Lung (tissue), 12 donors: ENCODE measurements around the gene IGLON5. TPM values are rescaled to one million over a fixed set of nuclear protein-coding genes. Genes with fewer than 3 reads are reported as not detected.

Experiments used
- ATAC-seq: fragments of 200-7000 bp; cut with Tn5 transposase; one replicate; pipeline ENCODE4 v1.9.1; 2020; ENCODE audit warnings: moderate number of reproducible peaks; ENCODE audit not compliant: insufficient read depth, low FRiP score
- DNase-seq, 3 donors: peaks; one replicate each; pipeline ENCODE4 v3.0.0-alpha.2; 2013 to 2017
- H3K27ac ChIP-seq, 2 donors: one replicate each; pipeline ENCODE4 v1.5.1; 2013; ENCODE audit warnings: mild to moderate bottlenecking in 2 of 2, moderate library complexity in 2 of 2, control low read depth in 1 of 2, inconsistent platforms in 1 of 2, low read depth in 1 of 2, low read length in 1 of 2
- H3K27me3 ChIP-seq, 3 donors: one replicate each; pipeline ENCODE4 v1.5.1; 2013; ENCODE audit warnings: low read length in 2 of 3; ENCODE audit not compliant: control insufficient read depth in 3 of 3, insufficient read depth in 3 of 3
- H3K36me3 ChIP-seq, 4 donors: one replicate each; pipeline ENCODE4 v1.5.1; 2013; ENCODE audit warnings: low read length in 4 of 4, mild to moderate bottlenecking in 1 of 4, moderate library complexity in 1 of 4; ENCODE audit not compliant: control insufficient read depth in 4 of 4, insufficient read depth in 4 of 4
- H3K4me1 ChIP-seq, 5 donors: one replicate each; pipeline ENCODE4 v1.5.1; 2013; ENCODE audit warnings: low read length in 5 of 5, mild to moderate bottlenecking in 2 of 5, moderate library complexity in 1 of 5; ENCODE audit not compliant: control insufficient read depth in 5 of 5, insufficient read depth in 5 of 5
- H3K4me3 ChIP-seq: one replicate; pipeline ENCODE4 v1.5.1; 2013; ENCODE audit warnings: mild to moderate bottlenecking, control low read depth, moderate library complexity
- H3K9ac ChIP-seq, 2 donors: one replicate each; pipeline ENCODE4 v1.5.1; 2013; ENCODE audit warnings: low read length in 2 of 2, control low read depth in 1 of 2; ENCODE audit not compliant: insufficient read depth in 1 of 2
- H3K9me3 ChIP-seq, 4 donors: one replicate each; pipeline ENCODE4 v1.5.1; 2013; ENCODE audit warnings: low read length in 3 of 4, mild to moderate bottlenecking in 1 of 4, moderate library complexity in 1 of 4; ENCODE audit not compliant: control insufficient read depth in 4 of 4, insufficient read depth in 3 of 4
- CTCF ChIP-seq: IDR thresholded peaks from 2 replicates; pipeline ENCODE4 v1.5.1; 2012; ENCODE audit warnings: mild to moderate bottlenecking; ENCODE audit errors: control extremely low read depth, extremely low read depth
- whole genome bisulfite sequencing, 2 donors: extraction: QIAGEN DNeasy Blood & Tissue Kit; methylation state at CpG; one replicate each; pipeline ENCODE4 v1.1.7; 2013; 5-methylcytosine and 5-hydroxymethylcytosine counted together
- polyA plus RNA-seq, 2 donors: library from polyadenylated mRNA; stranded (reverse); fragments of 200-250 nt; gene quantifications; one replicate each; pipeline ENCODE4 v1.2.1, GENCODE V29; 2013
- total RNA-seq, 2 donors: library from RNA; depleted of rRNA in 1 of 2; stranded (reverse); fragments of >200 nt in 1 of 2; gene quantifications; one replicate each; pipeline ENCODE4 v1.2.1, GENCODE V29; 2014 to 2021
- donor health status: control.
- donor health status: control.
- donor health status: Bipolar disorder and iron deficiency.
- donor health status: healthy.
- donor health status: DM: yes; HTN: yes; CAD: no.

The IGLON5 gene
- total and polyA plus RNA-seq, 4 donors = 0.09 to 0.43 (median 0.18) TPM; not detected in 1

DNA sequence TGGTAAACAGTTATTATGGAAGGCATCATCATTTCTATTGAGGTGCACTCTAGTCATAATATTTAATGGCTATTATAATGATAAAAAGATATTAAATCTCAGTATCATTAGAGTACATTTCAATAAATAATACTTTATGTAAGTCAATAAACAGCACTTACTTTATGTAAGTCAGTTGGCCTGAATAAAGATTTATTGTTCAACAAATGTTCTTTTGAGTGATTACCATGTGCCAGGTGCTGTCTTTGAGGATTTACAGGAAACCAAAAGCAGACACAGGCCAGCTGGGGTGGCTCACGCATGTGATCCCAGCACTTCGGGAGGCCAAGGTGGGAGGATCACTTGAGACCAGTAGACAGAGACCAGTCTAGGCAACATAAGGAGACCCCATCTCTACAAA is 66.0 kb downstream of the IGLON5 start:
- TF ChIP-seq CTCF = no peak
- Histone ChIP-seq H3K4me1 (no peaks in the 10 kb centered on the region), H3K9me3 (peaks cover 0 to 2% (median 0%) of the 10 kb centered on the region in 4 donors), H3K9ac (no peak overlapping the region), H3K27me3 (no peaks in the 10 kb centered on the region), H3K4me3 (no peak overlapping the region), H3K27ac (no peak overlapping the region), H3K36me3 (no peaks in the 10 kb centered on the region)
- WGBS, 2 donors = 88 to 96% methylated on average over 2 of the region's 2 CpGs
- no peak for ATAC-seq
- DNase-seq = no peak

GRCh38 chr19:51380379-51380778 is 68.9 kb downstream of the IGLON5 start:
- Histone ChIP-seq H3K9ac (no peak overlapping the region), H3K9me3 (peaks cover 0 to 2% (median 0%) of the 10 kb centered on the region in 4 donors), H3K36me3 (no peaks in the 10 kb centered on the region), H3K4me1 (no peaks in the 10 kb centered on the region), H3K4me3 (no peak overlapping the region), H3K27me3 (no peaks in the 10 kb centered on the region), H3K27ac (no peak overlapping the region)
- ATAC-seq (no peak), DNase-seq (no peak)
- TF ChIP-seq CTCF = no peak
- 92 to 95% methylated on average over 9 of the region's 9 CpGs for WGBS, 2 donors

Other genes with a start within 250 kb of the IGLON5 start
- 1 to 10 TPM in 1 of 2 donors, under 1 TPM in 1; 0.65 to 9.3 TPM for gene KLK13, start 246.6 kb upstream of the IGLON5 start, total RNA-seq
- 1 to 10 TPM; 1.7 to 4.5 TPM for gene KLK13, start 246.6 kb upstream of the IGLON5 start, polyA plus RNA-seq
- 1 to 10 TPM in 1 of 2 donors, under 1 TPM in 1; 0.46 to 3.9 TPM for gene KLK14, start 228.8 kb upstream of the IGLON5 start, total RNA-seq
- gene KLK14, start 228.8 kb upstream of the IGLON5 start, polyA plus RNA-seq = 1 to 10 TPM in 1 of 2 donors, under 1 TPM in 1; 0.49 to 1.3 TPM
- gene CTU1, start 203.2 kb upstream of the IGLON5 start, total RNA-seq = 1 to 10 TPM; 3.2 to 9.8 TPM
- gene CTU1, start 203.2 kb upstream of the IGLON5 start, polyA plus RNA-seq = 1 to 10 TPM; 2.5 to 4.4 TPM
- 10 to 100 TPM in 1 of 2 donors, 1 to 10 TPM in 1; 4.5 to 25.7 TPM for gene SIGLEC9, start 186.7 kb upstream of the IGLON5 start, total RNA-seq
- gene SIGLEC9, start 186.7 kb upstream of the IGLON5 start, polyA plus RNA-seq = 10 to 100 TPM in 1 of 2 donors, 1 to 10 TPM in 1; 4.3 to 57.0 TPM
- gene SIGLEC7, start 169.3 kb upstream of the IGLON5 start, total RNA-seq = 10 to 100 TPM in 1 of 2 donors, 1 to 10 TPM in 1; 6.3 to 13.4 TPM
- 10 to 100 TPM in 1 of 2 donors, 1 to 10 TPM in 1; 2.1 to 29.3 TPM for gene SIGLEC7, start 169.3 kb upstream of the IGLON5 start, polyA plus RNA-seq
- 10 to 100 TPM in 1 of 2 donors, 1 to 10 TPM in 1; 7.0 to 20.2 TPM for gene CD33, start 86.6 kb upstream of the IGLON5 start, total RNA-seq
- 10 to 100 TPM; 13.4 to 40.2 TPM for gene CD33, start 86.6 kb upstream of the IGLON5 start, polyA plus RNA-seq
- not detected for gene SIGLECL1, start 60.6 kb upstream of the IGLON5 start, total RNA-seq
- gene SIGLECL1, start 60.6 kb upstream of the IGLON5 start, polyA plus RNA-seq = under 1 TPM in 1 of 2 donors, not detected in 1; 0.03 TPM
- 1 to 10 TPM in 1 of 2 donors, under 1 TPM in 1; 0.57 to 3.1 TPM for gene VSIG10L, start 30.5 kb downstream of the IGLON5 start, total RNA-seq
- gene VSIG10L, start 30.5 kb downstream of the IGLON5 start, polyA plus RNA-seq = 1 to 10 TPM; 1.8 to 3.7 TPM
- 100 to 1,000 TPM in 1 of 2 donors, 10 to 100 TPM in 1; 36.8 to 101 TPM for gene ETFB, start 54.7 kb downstream of the IGLON5 start, total RNA-seq
- 100 to 1,000 TPM; 104 to 118 TPM for gene ETFB, start 54.7 kb downstream of the IGLON5 start, polyA plus RNA-seq
- under 1 TPM in 1 of 2 donors, not detected in 1; 0.92 TPM for gene CLDND2, start 57.4 kb downstream of the IGLON5 start, total RNA-seq
- under 1 TPM; 0.45 to 0.66 TPM for gene CLDND2, start 57.4 kb downstream of the IGLON5 start, polyA plus RNA-seq
- 10 to 100 TPM; 12.7 to 16.9 TPM for gene NKG7, start 61.0 kb downstream of the IGLON5 start, total RNA-seq
- 100 to 1,000 TPM in 1 of 2 donors, 10 to 100 TPM in 1; 12.7 to 328 TPM for gene NKG7, start 61.0 kb downstream of the IGLON5 start, polyA plus RNA-seq
- not detected for gene LIM2, start 76.3 kb downstream of the IGLON5 start, total RNA-seq
- gene LIM2, start 76.3 kb downstream of the IGLON5 start, polyA plus RNA-seq = not detected
- gene C19orf84, start 78.9 kb downstream of the IGLON5 start, total RNA-seq = under 1 TPM in 1 of 2 donors, not detected in 1; 0.64 TPM
- gene C19orf84, start 78.9 kb downstream of the IGLON5 start, polyA plus RNA-seq = under 1 TPM; 0.08 to 0.31 TPM
- 10 to 100 TPM in 1 of 2 donors, 1 to 10 TPM in 1; 6.8 to 53.1 TPM for gene SIGLEC10, start 106.0 kb downstream of the IGLON5 start, total RNA-seq
- gene SIGLEC10, start 106.0 kb downstream of the IGLON5 start, polyA plus RNA-seq = 100 to 1,000 TPM in 1 of 2 donors, 1 to 10 TPM in 1; 3.4 to 248 TPM
- gene SIGLEC8, start 146.8 kb downstream of the IGLON5 start, total RNA-seq = under 1 TPM; 0.34 to 0.77 TPM
- gene SIGLEC8, start 146.8 kb downstream of the IGLON5 start, polyA plus RNA-seq = under 1 TPM; 0.22 to 0.28 TPM
- not detected for gene CEACAM18, start 166.9 kb downstream of the IGLON5 start, total RNA-seq
- not detected for gene CEACAM18, start 166.9 kb downstream of the IGLON5 start, polyA plus RNA-seq
- gene SIGLEC12, start 190.2 kb downstream of the IGLON5 start, total RNA-seq = 1 to 10 TPM in 1 of 2 donors, under 1 TPM in 1; 0.28 to 3.5 TPM
- gene SIGLEC12, start 190.2 kb downstream of the IGLON5 start, polyA plus RNA-seq = 1 to 10 TPM in 1 of 2 donors, under 1 TPM in 1; 0.12 to 5.1 TPM
- gene SIGLEC6, start 220.0 kb downstream of the IGLON5 start, total RNA-seq = 1 to 10 TPM in 1 of 2 donors, under 1 TPM in 1; 0.23 to 5.3 TPM
- under 1 TPM; 0.37 to 0.53 TPM for gene SIGLEC6, start 220.0 kb downstream of the IGLON5 start, polyA plus RNA-seq